GM12878 (cell line): ENCODE results near the gene SSC4D. TPM values are rescaled to one million over a fixed set of nuclear protein-coding genes. Genes with fewer than 3 reads are reported as not detected.

Experiments
- ATF2 ChIP-seq: IDR thresholded peaks from 2 replicates; pipeline ENCODE4 v1.6.1; 2012; ENCODE audit warnings: low read length, inconsistent platforms
- BACH1 ChIP-seq: fragments of 450-650 bp; IDR thresholded peaks from 2 replicates; pipeline ENCODE4 v1.6.1; 2017; ENCODE audit warnings: mild to moderate bottlenecking, borderline replicate concordance
- BRCA1 ChIP-seq: IDR thresholded peaks from 2 replicates; pipeline ENCODE4 v1.6.1; 2011; ENCODE audit warnings: low read depth, low read length, improper control_type of control experiment
- CHD2 ChIP-seq: IDR thresholded peaks from 2 replicates; pipeline ENCODE4 v1.6.1; 2011; ENCODE audit warnings: low read depth, low read length, improper control_type of control experiment, borderline replicate concordance
- CREM ChIP-seq: IDR thresholded peaks from 2 replicates; pipeline ENCODE4 v1.6.1; 2014; ENCODE audit warnings: antibody characterized with exemption, low read depth
- E2F8 ChIP-seq: fragments of 450-650 bp; IDR thresholded peaks from 2 replicates; pipeline ENCODE4 v1.6.1; 2018; ENCODE audit warnings: mild to moderate bottlenecking, low read depth, moderate library complexity; ENCODE audit not compliant: partially characterized antibody
- FOS ChIP-seq: IDR thresholded peaks from 3 replicates; pipeline ENCODE4 v1.6.1; 2011; ENCODE audit warnings: borderline replicate concordance; ENCODE audit not compliant: insufficient read length; ENCODE audit errors: extremely low read depth
- MEF2B ChIP-seq: fragments of 450-650 bp; IDR thresholded peaks from 2 replicates; pipeline ENCODE4 v1.6.1; 2018; ENCODE audit warnings: mild to moderate bottlenecking, moderate library complexity; ENCODE audit not compliant: partially characterized antibody, poor library complexity, severe bottlenecking
- MLLT1 ChIP-seq: fragments of 450-650 bp; IDR thresholded peaks from 2 replicates; pipeline ENCODE4 v1.6.1; 2016; ENCODE audit warnings: mild to moderate bottlenecking
- RAD51 ChIP-seq: fragments of 450-650 bp; IDR thresholded peaks from 2 replicates; pipeline ENCODE4 v1.6.1; 2016; ENCODE audit warnings: moderate library complexity, mild to moderate bottlenecking, inconsistent platforms
- SKIL ChIP-seq: fragments of 450-650 bp; IDR thresholded peaks from 2 replicates; pipeline ENCODE4 v1.6.1; 2017; ENCODE audit warnings: mild to moderate bottlenecking, low read depth, inconsistent platforms; ENCODE audit not compliant: poor library complexity, severe bottlenecking
- TARDBP ChIP-seq: IDR thresholded peaks from 2 replicates; pipeline ENCODE4 v1.6.1; 2016; ENCODE audit warnings: borderline replicate concordance
- TCF12 ChIP-seq: IDR thresholded peaks from 2 replicates; pipeline ENCODE4 v1.6.1; 2011; ENCODE audit warnings: low read depth, mild to moderate bottlenecking, low read length
- ZNF622 ChIP-seq: fragments of 450-650 bp; IDR thresholded peaks from 2 replicates; pipeline ENCODE4 v1.6.1; 2017; ENCODE audit warnings: mild to moderate bottlenecking, inconsistent platforms
- polyA plus RNA-seq, 11 experiments: library from polyadenylated mRNA; depleted of rRNA in 4 of 11; unstranded in 6 of 11; stranded (reverse) in 5 of 11; fragments of >200 nt; fragmentation: Nextera tagmentation in 4 of 11; fragmentation: Illumina TruSeq in 1 of 11; extraction: Ambion mirVana in 4 of 11; extraction: Trizol in 1 of 11; gene quantifications; 1 replicate in 1 of 11; 2 replicates in 10 of 11; pipeline versions ENCODE4 v1.2.1 to v1.2.3, GENCODE V29; 2011 to 2016; ENCODE audit warnings: inconsistent platforms in 2 of 11, missing spikeins in 2 of 11, low read depth in 1 of 11
- total RNA-seq, 4 experiments: library from RNA; depleted of rRNA in 3 of 4; stranded (reverse); fragments of >200 nt in 3 of 4; fragmentation: Illumina TruSeq in 1 of 4; extraction: Trizol in 1 of 4; gene quantifications; 2 replicates each; pipeline versions ENCODE4 v1.2.1 to v1.2.3, GENCODE V29; 2013 to 2021
- TF ChIP-seq, protein P1 (sequence below): fragments of 450-650 bp; IDR thresholded peaks from 2 replicates; pipeline ENCODE4 v1.6.1; 2017; ENCODE audit warnings: low read depth, mild to moderate bottlenecking, moderate library complexity
- TF ChIP-seq, protein P2 (sequence below), 3 experiments: IDR thresholded peaks in 2 of 3; conservative IDR thresholded peaks in 1 of 3; 2 replicates each; pipeline ENCODE4 v1.5.1; 2011; ENCODE audit warnings: low read depth in 3 of 3, low read length in 3 of 3, mild to moderate bottlenecking in 3 of 3, control low read depth in 2 of 3, moderate library complexity in 2 of 3, inconsistent platforms in 1 of 3, mixed read lengths in 1 of 3; ENCODE audit not compliant: control insufficient read depth in 2 of 3, insufficient read depth in 1 of 3; ENCODE audit errors: extremely low read depth in 1 of 3

SSC4D gene
- total and polyA plus RNA-seq, 10 of the 15 experiments (the other 5 are each of a cell fraction or from before 2014, with no cell fraction given): 0.08 to 0.79 (median 0.25) TPM; not detected in 1

GRCh38 chr7:76359111-76359977 lies 50.2 kb downstream of the SSC4D start (continued):
- TF ChIP-seq MLLT1 (0 out of 2 replicates have a peak, but pooled peaks have one; percentile 60), BACH1 (peak; percentile 89; the same call in 1 of the 2 replicates), ATF2 (no peak), TCF12 (peak; percentile 47; the same call in 1 of the 2 replicates), CHD2 (peak; percentile 61; the same call in 1 of the 2 replicates), RAD51 (no peak), BRCA1 (no peak), ZNF622 (no peak), E2F8 (no peak), SKIL (peak; percentile 36), MEF2B (peak; percentile 59), TARDBP (peak; percentile 87), FOS (no peak), CREM (peak; percentile 84; the same call in 1 of the 2 replicates)
- TF ChIP-seq, protein P1, sequence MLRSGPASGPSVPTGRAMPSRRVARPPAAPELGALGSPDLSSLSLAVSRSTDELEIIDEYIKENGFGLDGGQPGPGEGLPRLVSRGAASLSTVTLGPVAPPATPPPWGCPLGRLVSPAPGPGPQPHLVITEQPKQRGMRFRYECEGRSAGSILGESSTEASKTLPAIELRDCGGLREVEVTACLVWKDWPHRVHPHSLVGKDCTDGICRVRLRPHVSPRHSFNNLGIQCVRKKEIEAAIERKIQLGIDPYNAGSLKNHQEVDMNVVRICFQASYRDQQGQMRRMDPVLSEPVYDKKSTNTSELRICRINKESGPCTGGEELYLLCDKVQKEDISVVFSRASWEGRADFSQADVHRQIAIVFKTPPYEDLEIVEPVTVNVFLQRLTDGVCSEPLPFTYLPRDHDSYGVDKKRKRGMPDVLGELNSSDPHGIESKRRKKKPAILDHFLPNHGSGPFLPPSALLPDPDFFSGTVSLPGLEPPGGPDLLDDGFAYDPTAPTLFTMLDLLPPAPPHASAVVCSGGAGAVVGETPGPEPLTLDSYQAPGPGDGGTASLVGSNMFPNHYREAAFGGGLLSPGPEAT: peak; percentile 59
- TF ChIP-seq, protein P2, sequence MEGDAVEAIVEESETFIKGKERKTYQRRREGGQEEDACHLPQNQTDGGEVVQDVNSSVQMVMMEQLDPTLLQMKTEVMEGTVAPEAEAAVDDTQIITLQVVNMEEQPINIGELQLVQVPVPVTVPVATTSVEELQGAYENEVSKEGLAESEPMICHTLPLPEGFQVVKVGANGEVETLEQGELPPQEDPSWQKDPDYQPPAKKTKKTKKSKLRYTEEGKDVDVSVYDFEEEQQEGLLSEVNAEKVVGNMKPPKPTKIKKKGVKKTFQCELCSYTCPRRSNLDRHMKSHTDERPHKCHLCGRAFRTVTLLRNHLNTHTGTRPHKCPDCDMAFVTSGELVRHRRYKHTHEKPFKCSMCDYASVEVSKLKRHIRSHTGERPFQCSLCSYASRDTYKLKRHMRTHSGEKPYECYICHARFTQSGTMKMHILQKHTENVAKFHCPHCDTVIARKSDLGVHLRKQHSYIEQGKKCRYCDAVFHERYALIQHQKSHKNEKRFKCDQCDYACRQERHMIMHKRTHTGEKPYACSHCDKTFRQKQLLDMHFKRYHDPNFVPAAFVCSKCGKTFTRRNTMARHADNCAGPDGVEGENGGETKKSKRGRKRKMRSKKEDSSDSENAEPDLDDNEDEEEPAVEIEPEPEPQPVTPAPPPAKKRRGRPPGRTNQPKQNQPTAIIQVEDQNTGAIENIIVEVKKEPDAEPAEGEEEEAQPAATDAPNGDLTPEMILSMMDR (IDR thresholded peaks at IDR 0.05 in 2 of 3, conservative IDR thresholded peaks at IDR 0.05 in 1 of 3; ENCODE audit: control insufficient read depth in 2 of 3, extremely low read depth in 1 of 3, insufficient read depth in 1 of 3, low read depth in 3 of 3, low read length in 3 of 3): peak; percentile 74 to 90 (median 80)
